OCI-LY1 (cell line): ENCODE results near the gene SECISBP2L.

ENCODE experiments used
- H2AFZ ChIP-seq: fragments of 200-600 bp; sonication (generic), shearing (Covaris generic); 2 replicates; pipeline ENCODE4 v1.6.0; 2014; ENCODE audit warnings: antibody characterized with exemption, mild to moderate bottlenecking, low read length
- H3F3A ChIP-seq: fragments of 200-600 bp; sonication (generic), shearing (Covaris generic); 2 replicates; pipeline ENCODE4 v1.6.0; 2014; ENCODE audit warnings: mild to moderate bottlenecking, antibody characterized with exemption, low read length, moderate library complexity; ENCODE audit not compliant: insufficient read depth
- H3K27ac ChIP-seq: fragments of 200-600 bp; sonication (generic); 2 replicates; pipeline ENCODE4 v1.5.1; 2014; ENCODE audit warnings: low read length, mixed run types, mild to moderate bottlenecking, low read depth; ENCODE audit not compliant: poor library complexity, severe bottlenecking
- H3K27me3 ChIP-seq: fragments of 200-600 bp; sonication (generic); 2 replicates; pipeline ENCODE4 v1.6.0; 2014; ENCODE audit warnings: antibody characterized with exemption, mild to moderate bottlenecking, low read length, moderate library complexity; ENCODE audit not compliant: insufficient read depth
- H3K36me3 ChIP-seq: fragments of 200-600 bp; sonication (generic); 2 replicates; pipeline ENCODE4 v1.6.1; 2014; ENCODE audit warnings: mild to moderate bottlenecking, antibody characterized with exemption, low read length, moderate library complexity, mixed read lengths; ENCODE audit not compliant: insufficient read depth
- H3K4me1 ChIP-seq: fragments of 200-600 bp; sonication (generic); 2 replicates; pipeline ENCODE4 v1.5.1; 2014; ENCODE audit warnings: mild to moderate bottlenecking, low read length, moderate library complexity; ENCODE audit not compliant: insufficient read depth, severe bottlenecking
- H3K4me2 ChIP-seq: fragments of 200-600 bp; sonication (generic), shearing (Covaris generic); 2 replicates; pipeline ENCODE4 v1.6.1; 2014; ENCODE audit warnings: low read length
- H3K4me3 ChIP-seq: fragments of 200-600 bp; sonication (generic); 2 replicates; pipeline ENCODE4 v1.5.1; 2014; ENCODE audit warnings: low read length, low read depth, mild to moderate bottlenecking, mixed read lengths; ENCODE audit not compliant: poor library complexity, severe bottlenecking
- H3K79me2 ChIP-seq: fragments of 200-600 bp; shearing (Covaris generic); 2 replicates; pipeline ENCODE4 v1.6.1; 2016; ENCODE audit warnings: mixed run types, low read length, mixed read lengths; ENCODE audit not compliant: insufficient read depth
- H3K9ac ChIP-seq: fragments of 200-600 bp; sonication (generic), shearing (Covaris generic); 2 replicates; pipeline ENCODE4 v1.6.1; 2014; ENCODE audit warnings: mild to moderate bottlenecking, low read length, mixed read lengths
- H3K9me2 ChIP-seq: fragments of 200-600 bp; sonication (generic), shearing (Covaris generic); 2 replicates; pipeline ENCODE4 v1.6.1; 2014; ENCODE audit warnings: low read depth, mild to moderate bottlenecking, low read length, mixed read lengths
- H3K9me3 ChIP-seq: fragments of 200-600 bp; shearing (Covaris generic); 2 replicates; pipeline ENCODE4 v1.6.1; 2014; ENCODE audit warnings: low read length, mixed read lengths
- H4K20me1 ChIP-seq: fragments of 200-600 bp; sonication (generic), shearing (Covaris generic); 2 replicates; pipeline ENCODE4 v1.6.0; 2016; ENCODE audit warnings: mild to moderate bottlenecking, low read length; ENCODE audit not compliant: insufficient read depth
- EZH2 ChIP-seq: fragments of 200-600 bp; sonication (generic), shearing (Covaris generic); IDR thresholded peaks from 2 replicates; pipeline ENCODE4 v1.8.0; 2017; ENCODE audit warnings: borderline replicate concordance, mixed run types, mild to moderate bottlenecking, antibody characterized with exemption, low read length, moderate library complexity, mixed read lengths
- TF ChIP-seq, protein P1 (sequence below): fragments of 200-600 bp; sonication (generic), shearing (Covaris generic); IDR thresholded peaks from 2 replicates; pipeline ENCODE4 v1.5.1; 2017; ENCODE audit warnings: mild to moderate bottlenecking, antibody characterized with exemption, low read length, moderate library complexity, mixed read lengths

The SECISBP2L gene, protein sequence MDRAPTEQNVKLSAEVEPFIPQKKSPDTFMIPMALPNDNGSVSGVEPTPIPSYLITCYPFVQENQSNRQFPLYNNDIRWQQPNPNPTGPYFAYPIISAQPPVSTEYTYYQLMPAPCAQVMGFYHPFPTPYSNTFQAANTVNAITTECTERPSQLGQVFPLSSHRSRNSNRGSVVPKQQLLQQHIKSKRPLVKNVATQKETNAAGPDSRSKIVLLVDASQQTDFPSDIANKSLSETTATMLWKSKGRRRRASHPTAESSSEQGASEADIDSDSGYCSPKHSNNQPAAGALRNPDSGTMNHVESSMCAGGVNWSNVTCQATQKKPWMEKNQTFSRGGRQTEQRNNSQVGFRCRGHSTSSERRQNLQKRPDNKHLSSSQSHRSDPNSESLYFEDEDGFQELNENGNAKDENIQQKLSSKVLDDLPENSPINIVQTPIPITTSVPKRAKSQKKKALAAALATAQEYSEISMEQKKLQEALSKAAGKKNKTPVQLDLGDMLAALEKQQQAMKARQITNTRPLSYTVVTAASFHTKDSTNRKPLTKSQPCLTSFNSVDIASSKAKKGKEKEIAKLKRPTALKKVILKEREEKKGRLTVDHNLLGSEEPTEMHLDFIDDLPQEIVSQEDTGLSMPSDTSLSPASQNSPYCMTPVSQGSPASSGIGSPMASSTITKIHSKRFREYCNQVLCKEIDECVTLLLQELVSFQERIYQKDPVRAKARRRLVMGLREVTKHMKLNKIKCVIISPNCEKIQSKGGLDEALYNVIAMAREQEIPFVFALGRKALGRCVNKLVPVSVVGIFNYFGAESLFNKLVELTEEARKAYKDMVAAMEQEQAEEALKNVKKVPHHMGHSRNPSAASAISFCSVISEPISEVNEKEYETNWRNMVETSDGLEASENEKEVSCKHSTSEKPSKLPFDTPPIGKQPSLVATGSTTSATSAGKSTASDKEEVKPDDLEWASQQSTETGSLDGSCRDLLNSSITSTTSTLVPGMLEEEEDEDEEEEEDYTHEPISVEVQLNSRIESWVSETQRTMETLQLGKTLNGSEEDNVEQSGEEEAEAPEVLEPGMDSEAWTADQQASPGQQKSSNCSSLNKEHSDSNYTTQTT

DNA sequence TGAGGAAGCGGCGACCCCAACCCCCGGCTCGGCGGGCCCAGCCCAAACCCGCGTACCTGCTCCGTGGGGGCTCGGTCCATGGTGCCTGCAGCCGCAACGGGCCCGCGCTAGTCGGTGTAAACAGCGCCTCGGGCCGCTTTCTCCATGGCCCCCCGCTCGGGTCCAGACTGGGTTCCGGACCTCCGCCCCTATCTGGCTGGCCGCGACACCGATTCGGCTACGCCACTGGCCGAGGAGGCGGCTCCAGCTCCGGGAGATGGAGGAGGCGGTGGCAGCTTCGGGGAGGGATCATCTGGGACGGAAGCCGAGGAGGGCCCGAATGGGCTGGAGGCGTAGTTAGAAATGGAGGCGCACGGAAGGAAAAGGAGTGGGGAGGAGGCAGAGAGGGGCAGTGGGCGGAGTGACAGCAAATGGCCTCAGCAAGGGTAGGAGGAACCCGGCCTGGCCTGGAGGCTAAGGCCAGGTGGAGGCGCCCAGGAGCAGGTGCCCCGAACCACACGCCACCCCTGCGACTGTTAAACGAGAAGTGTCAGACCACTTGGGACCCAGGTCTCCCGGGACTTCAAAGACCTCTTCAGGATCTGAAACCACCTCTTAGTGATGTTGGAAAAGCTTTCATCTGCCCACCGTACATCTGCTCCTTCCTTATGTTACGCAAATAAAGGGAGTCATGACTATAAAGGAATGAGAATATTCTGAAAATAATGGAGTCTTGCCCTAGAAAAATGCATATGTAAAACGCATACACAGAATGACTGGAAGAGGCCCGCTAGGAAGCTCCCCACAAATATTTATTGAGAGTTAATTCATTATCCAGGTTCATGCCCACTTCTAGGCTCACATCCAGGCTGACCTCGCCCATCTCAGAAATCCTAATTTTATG, at the start of gene SECISBP2L:
Gene SECISBP2L (minus strand): TSS at position 227 of the 883 bp plus-strand sequence. CDS start 147 bp downstream, at position 80.
- peak within 1 kb of the TSS; percentile 97 for H3K4me2 ChIP-seq
- no peaks in the 10 kb centered on the region for H3F3A ChIP-seq
- H3K79me2 ChIP-seq: 0 out of 2 replicates have a peak, but pooled peaks cover 17% of the 10 kb centered on the region
- H3K9ac ChIP-seq: peak within 1 kb of the TSS; percentile 75
- no peaks in the 10 kb centered on the region for H3K36me3 ChIP-seq
- H3K4me1 ChIP-seq: peaks cover 19% of the 10 kb centered on the region
- peak within 1 kb of the TSS; percentile 50 for H3K27ac ChIP-seq
- H2AFZ ChIP-seq: peak within 1 kb of the TSS; percentile 76
- TF ChIP-seq EZH2: no peak
- TF ChIP-seq, protein P1, sequence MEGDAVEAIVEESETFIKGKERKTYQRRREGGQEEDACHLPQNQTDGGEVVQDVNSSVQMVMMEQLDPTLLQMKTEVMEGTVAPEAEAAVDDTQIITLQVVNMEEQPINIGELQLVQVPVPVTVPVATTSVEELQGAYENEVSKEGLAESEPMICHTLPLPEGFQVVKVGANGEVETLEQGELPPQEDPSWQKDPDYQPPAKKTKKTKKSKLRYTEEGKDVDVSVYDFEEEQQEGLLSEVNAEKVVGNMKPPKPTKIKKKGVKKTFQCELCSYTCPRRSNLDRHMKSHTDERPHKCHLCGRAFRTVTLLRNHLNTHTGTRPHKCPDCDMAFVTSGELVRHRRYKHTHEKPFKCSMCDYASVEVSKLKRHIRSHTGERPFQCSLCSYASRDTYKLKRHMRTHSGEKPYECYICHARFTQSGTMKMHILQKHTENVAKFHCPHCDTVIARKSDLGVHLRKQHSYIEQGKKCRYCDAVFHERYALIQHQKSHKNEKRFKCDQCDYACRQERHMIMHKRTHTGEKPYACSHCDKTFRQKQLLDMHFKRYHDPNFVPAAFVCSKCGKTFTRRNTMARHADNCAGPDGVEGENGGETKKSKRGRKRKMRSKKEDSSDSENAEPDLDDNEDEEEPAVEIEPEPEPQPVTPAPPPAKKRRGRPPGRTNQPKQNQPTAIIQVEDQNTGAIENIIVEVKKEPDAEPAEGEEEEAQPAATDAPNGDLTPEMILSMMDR: peak; percentile 73
- peak within 1 kb of the TSS; percentile 84 for H3K4me3 ChIP-seq
- H3K9me2 ChIP-seq: no peaks in the 10 kb centered on the region
- no peaks in the 10 kb centered on the region for H4K20me1 ChIP-seq
- H3K9me3 ChIP-seq: no peaks in the 10 kb centered on the region
- no peaks in the 10 kb centered on the region for H3K27me3 ChIP-seq

DNA sequence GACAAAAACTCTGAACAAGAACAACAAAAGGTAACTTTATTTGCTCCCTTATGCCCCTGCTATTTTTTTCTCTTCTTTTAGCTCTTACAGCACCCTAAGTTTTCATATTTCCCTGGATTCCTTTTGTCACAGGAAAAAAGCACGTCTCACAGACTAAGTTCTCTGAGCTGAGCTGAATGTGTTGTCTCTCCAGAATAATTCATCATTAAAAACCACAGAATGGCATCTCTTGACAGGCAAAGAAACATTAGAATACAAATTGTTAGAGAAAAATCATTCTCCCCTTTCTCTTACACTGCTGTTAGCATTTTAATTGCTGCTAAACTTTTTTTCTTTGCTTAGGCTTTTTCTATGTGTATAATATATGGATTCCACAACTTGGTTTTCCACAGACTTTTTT, 48.7 kb upstream of the SECISBP2L start:
- no peaks in the 10 kb centered on the region for H3K9me2 ChIP-seq
- no peak overlapping the region for H3K27ac ChIP-seq
- no peaks in the 10 kb centered on the region for H4K20me1 ChIP-seq
- no peaks in the 10 kb centered on the region for H3K27me3 ChIP-seq
- H3K4me3 ChIP-seq: no peak overlapping the region
- H3K4me2 ChIP-seq: no peak overlapping the region
- peaks cover 4% of the 10 kb centered on the region for H3K36me3 ChIP-seq
- no peaks in the 10 kb centered on the region for H3K79me2 ChIP-seq
- TF ChIP-seq, protein P1: no peak
- no peak for TF ChIP-seq EZH2
- no peaks in the 10 kb centered on the region for H3K9me3 ChIP-seq
- no peak overlapping the region for H3K9ac ChIP-seq
- H3F3A ChIP-seq: no peaks in the 10 kb centered on the region
- H3K4me1 ChIP-seq: no peaks in the 10 kb centered on the region
- no peak overlapping the region for H2AFZ ChIP-seq
